ENCODE data around the gene TIMM9. TPM values are rescaled to one million over a fixed set of nuclear protein-coding genes. Genes with fewer than 3 reads are reported as not detected.

The TIMM9 gene
- total RNA-seq, 1 experiment from 2014 or later: 102 TPM

- no peaks in the 10 kb centered on the region for H3K9me3 Mint-ChIP-seq (ENCODE audit: unreplicated experiment)
- ChIA-PET POLR2A (interaction anchor here (1.0 to 1.8 kb wide), 2 partner anchors 9 to 10 kb away, joined by 3 to 6 read pairs; no protein-coding TSS in a partner anchor), CTCF (interaction anchor here (0.7 kb wide), 1 partner anchor 104 kb away, joined by 3 read pairs; no protein-coding TSS in a partner anchor)
- intact Hi-C loops (cut with micrococcal nuclease): no loop called here
- no peak for TF ChIP-seq CTCF (IDR thresholded peaks at IDR 0.05; ENCODE audit: unreplicated experiment)
- H3K36me3 Mint-ChIP-seq (ENCODE audit: insufficient read depth, unreplicated experiment): peaks cover 43% of the 10 kb centered on the region
- no peak overlapping the region for H3K27ac Mint-ChIP-seq (ENCODE audit: low read depth, unreplicated experiment)
- no peaks in the 10 kb centered on the region for H3K27me3 Mint-ChIP-seq (ENCODE audit: insufficient read depth, unreplicated experiment)
- DNase-seq (ENCODE audit: unreplicated experiment): no peak
- BruUV-seq (replicated peaks): no TSS peak
- no peak overlapping the region for H3K4me3 Mint-ChIP-seq (ENCODE audit: unreplicated experiment)
- no peaks in the 10 kb centered on the region for H3K4me1 Mint-ChIP-seq (ENCODE audit: insufficient read depth, unreplicated experiment)
Observed at GRCh38 chr14:58466459-58466858, 39.1 kb upstream of the TIMM9 start.

GRCh38 chr14:58465421-58465820 is 38.1 kb upstream of the TIMM9 start:
- no peaks in the 10 kb centered on the region for H3K27me3 Mint-ChIP-seq (ENCODE audit: insufficient read depth, unreplicated experiment)
- H3K4me3 Mint-ChIP-seq (ENCODE audit: unreplicated experiment): no peak overlapping the region
- intact Hi-C loops (cut with micrococcal nuclease): no loop called here
- ChIA-PET POLR2A (interaction anchor here (1.0 to 1.3 kb wide), 3 partner anchors 9 to 168 kb away, joined by 4 to 11 read pairs (median 6); partner anchors contain the start of genes KIAA0586 and TIMM9), CTCF (no interaction called here)
- no peaks in the 10 kb centered on the region for H3K4me1 Mint-ChIP-seq (ENCODE audit: insufficient read depth, unreplicated experiment)
- no TSS peak for BruUV-seq (replicated peaks)
- H3K27ac Mint-ChIP-seq (ENCODE audit: low read depth, unreplicated experiment): peak overlapping the region; percentile 47
- no peaks in the 10 kb centered on the region for H3K9me3 Mint-ChIP-seq (ENCODE audit: unreplicated experiment)
- TF ChIP-seq CTCF (IDR thresholded peaks at IDR 0.05; ENCODE audit: unreplicated experiment): no peak
- peak; percentile 34 for DNase-seq (ENCODE audit: unreplicated experiment)
- peaks cover 33% of the 10 kb centered on the region for H3K36me3 Mint-ChIP-seq (ENCODE audit: insufficient read depth, unreplicated experiment)

- CTCF ChIA-PET: no interaction called here
- Mint-ChIP-seq H3K36me3 (ENCODE audit: insufficient read depth, unreplicated experiment) (peaks cover 41% of the 10 kb centered on the region), H3K9me3 (ENCODE audit: unreplicated experiment) (no peaks in the 10 kb centered on the region), H3K4me1 (ENCODE audit: insufficient read depth, unreplicated experiment) (no peaks in the 10 kb centered on the region), H3K27me3 (ENCODE audit: insufficient read depth, unreplicated experiment) (no peaks in the 10 kb centered on the region), H3K4me3 (ENCODE audit: unreplicated experiment) (no peak overlapping the region), H3K27ac (ENCODE audit: low read depth, unreplicated experiment) (no peak overlapping the region)
- no peak for TF ChIP-seq CTCF (IDR thresholded peaks at IDR 0.05; ENCODE audit: unreplicated experiment)
- intact Hi-C loops (cut with micrococcal nuclease): no loop called here
- POLR2A ChIA-PET: interaction anchor here (1.0 to 1.3 kb wide), 3 partner anchors 9 to 167 kb away, joined by 4 to 11 read pairs (median 6); partner anchors contain the start of genes KIAA0586 and TIMM9
- no TSS peak for BruUV-seq (replicated peaks)
- no peak for DNase-seq (ENCODE audit: unreplicated experiment)
Observed at GRCh38 chr14:58464652-58465051, 37.3 kb upstream of the TIMM9 start.

GRCh38 chr14:58463147-58463546 is 35.8 kb upstream of the TIMM9 start:
- ChIA-PET CTCF (interaction anchor here (0.6 kb wide), 1 partner anchor 347 kb away, joined by 3 read pairs; no protein-coding TSS in a partner anchor), POLR2A (interaction anchor here (1.2 to 1.6 kb wide), 2 partner anchors 35 to 165 kb away, joined by 4 to 7 read pairs; partner anchors contain the start of genes ARID4A, KIAA0586 and TIMM9)
- Mint-ChIP-seq H3K4me1 (ENCODE audit: insufficient read depth, unreplicated experiment) (no peaks in the 10 kb centered on the region), H3K36me3 (ENCODE audit: insufficient read depth, unreplicated experiment) (peaks cover 32% of the 10 kb centered on the region), H3K4me3 (ENCODE audit: unreplicated experiment) (no peak overlapping the region), H3K27me3 (ENCODE audit: insufficient read depth, unreplicated experiment) (no peaks in the 10 kb centered on the region), H3K9me3 (ENCODE audit: unreplicated experiment) (no peaks in the 10 kb centered on the region), H3K27ac (ENCODE audit: low read depth, unreplicated experiment) (no peak overlapping the region)
- TF ChIP-seq CTCF (IDR thresholded peaks at IDR 0.05; ENCODE audit: unreplicated experiment): no peak
- DNase-seq (ENCODE audit: unreplicated experiment): no peak
- intact Hi-C loops (cut with micrococcal nuclease): no loop called here
- BruUV-seq (replicated peaks): no TSS peak

Measured in MCF 10A (cell line).